COLO668 (cell line): ENCODE results near the gene LMO7.
"Not testable (repeated sequence)": the region's sequence is repeated elsewhere in the genome, so short reads cannot be mapped to it uniquely, and the experiment has no call there.

Source experiments
- DNase-seq: peaks from one replicate; lab custom pipeline; 2025; ENCODE audit not compliant: unreplicated experiment; lab: John Stamatoyannopoulos, UW

Gene LMO7

GRCh38 chr13:75770164-75770563, 134.0 kb downstream of the LMO7 start:
- DNase-seq: no peak

- DNase-seq: no peak
Observed at GRCh38 chr13:75770592-75771011, 134.5 kb downstream of the LMO7 start.

GRCh38 chr13:75771226-75771625, 135.1 kb downstream of the LMO7 start:
- DNase-seq: no peak

- DNase-seq: no peak
Observed at GRCh38 chr13:75771818-75772217, 135.7 kb downstream of the LMO7 start.

- no peak for DNase-seq
Observed at GRCh38 chr13:75774176-75774575, 138.0 kb downstream of the LMO7 start.

GRCh38 chr13:75776550-75776949, 140.4 kb downstream of the LMO7 start:
- no peak for DNase-seq

- DNase-seq: no peak
Observed at GRCh38 chr13:75779393-75779792, 143.3 kb downstream of the LMO7 start.

- not testable (repeated sequence) for DNase-seq
Observed at GRCh38 chr13:75780103-75780502, 144.0 kb downstream of the LMO7 start.

GRCh38 chr13:75782985-75783384, 146.9 kb downstream of the LMO7 start:
- DNase-seq: no peak

- DNase-seq: no peak
Observed at GRCh38 chr13:75784003-75784402, 147.9 kb downstream of the LMO7 start.

GRCh38 chr13:75785130-75785529, 149.0 kb downstream of the LMO7 start:
- no peak for DNase-seq

GRCh38 chr13:75787249-75787928, 151.3 kb downstream of the LMO7 start:
- DNase-seq: no peak

GRCh38 chr13:75788481-75788981, 152.4 kb downstream of the LMO7 start:
- no peak for DNase-seq

GRCh38 chr13:75789451-75790197, 153.5 kb downstream of the LMO7 start:
- no peak for DNase-seq

- DNase-seq: no peak
Observed at GRCh38 chr13:75790198-75790970, 154.3 kb downstream of the LMO7 start.

- no peak for DNase-seq
Observed at GRCh38 chr13:75792526-75793187, 156.5 kb downstream of the LMO7 start.

- DNase-seq: not testable (repeated sequence)
Observed at GRCh38 chr13:75793188-75793567, 157.0 kb downstream of the LMO7 start.

GRCh38 chr13:75794663-75795062, 158.5 kb downstream of the LMO7 start:
- no peak for DNase-seq

- no peak for DNase-seq
Observed at GRCh38 chr13:75795274-75795673, 159.1 kb downstream of the LMO7 start.

- DNase-seq: no peak
Observed at GRCh38 chr13:75796825-75797224, 160.7 kb downstream of the LMO7 start.

- DNase-seq: no peak
Observed at GRCh38 chr13:75797239-75797638, 161.1 kb downstream of the LMO7 start.
